ENCODE data around the gene AGT. TPM values are rescaled to one million over a fixed set of nuclear protein-coding genes. Genes with fewer than 3 reads are reported as not detected.
"Not testable (repeated sequence)": the region's sequence is repeated elsewhere in the genome, so short reads cannot be mapped to it uniquely, and the experiment has no call there.

AGT gene
- total RNA-seq, 4 donors from 2014 or later: 5.0 to 16.0 (median 8.4) TPM

DNA sequence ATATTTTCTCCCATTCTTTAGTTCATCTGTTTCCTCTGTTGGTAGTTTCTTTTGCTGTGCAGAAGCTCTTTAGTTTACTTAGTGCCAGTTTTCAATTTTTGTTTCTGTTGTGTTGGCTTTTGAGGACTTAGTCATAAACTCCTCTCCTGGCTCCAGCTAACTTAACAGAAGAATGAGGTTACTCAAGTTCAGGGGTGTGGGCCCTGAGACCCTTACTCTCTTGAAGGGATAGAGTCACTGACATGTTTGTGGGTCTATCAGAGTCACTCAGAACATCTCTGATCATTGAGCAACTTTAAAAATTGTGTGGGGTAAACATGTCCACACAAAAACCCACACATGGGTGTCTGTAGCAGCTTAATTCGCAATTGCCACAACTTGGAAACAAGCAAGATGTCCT, 14.2 kb downstream of the AGT start:
- ATAC-seq: no peak
- H3K4me3 ChIP-seq: no peak overlapping the region
- WGBS, 2 donors (ENCODE audit: low coverage in 1 of 2): 71% methylated on average over 1 of the region's 1 CpG; no CpG with 5 or more reads in 1 of the 2 donors
- H3K9me3 ChIP-seq: no peaks in the 10 kb centered on the region
- TF ChIP-seq POLR2AphosphoS5 (IDR thresholded peaks at IDR 0.05) (no peak), EP300 (IDR thresholded peaks at IDR 0.05) (no peak), POLR2A (IDR thresholded peaks at IDR 0.05) (no peak)
- TF ChIP-seq, protein P1, sequence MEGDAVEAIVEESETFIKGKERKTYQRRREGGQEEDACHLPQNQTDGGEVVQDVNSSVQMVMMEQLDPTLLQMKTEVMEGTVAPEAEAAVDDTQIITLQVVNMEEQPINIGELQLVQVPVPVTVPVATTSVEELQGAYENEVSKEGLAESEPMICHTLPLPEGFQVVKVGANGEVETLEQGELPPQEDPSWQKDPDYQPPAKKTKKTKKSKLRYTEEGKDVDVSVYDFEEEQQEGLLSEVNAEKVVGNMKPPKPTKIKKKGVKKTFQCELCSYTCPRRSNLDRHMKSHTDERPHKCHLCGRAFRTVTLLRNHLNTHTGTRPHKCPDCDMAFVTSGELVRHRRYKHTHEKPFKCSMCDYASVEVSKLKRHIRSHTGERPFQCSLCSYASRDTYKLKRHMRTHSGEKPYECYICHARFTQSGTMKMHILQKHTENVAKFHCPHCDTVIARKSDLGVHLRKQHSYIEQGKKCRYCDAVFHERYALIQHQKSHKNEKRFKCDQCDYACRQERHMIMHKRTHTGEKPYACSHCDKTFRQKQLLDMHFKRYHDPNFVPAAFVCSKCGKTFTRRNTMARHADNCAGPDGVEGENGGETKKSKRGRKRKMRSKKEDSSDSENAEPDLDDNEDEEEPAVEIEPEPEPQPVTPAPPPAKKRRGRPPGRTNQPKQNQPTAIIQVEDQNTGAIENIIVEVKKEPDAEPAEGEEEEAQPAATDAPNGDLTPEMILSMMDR (IDR thresholded peaks at IDR 0.05): no peak
- H3K27me3 ChIP-seq: no peaks in the 10 kb centered on the region
- H3K36me3 ChIP-seq: peaks cover 0 to 3% of the 10 kb centered on the region in 2 donors
- no peaks in the 10 kb centered on the region for H3K4me1 ChIP-seq
- no peak overlapping the region for H3K27ac ChIP-seq

DNA sequence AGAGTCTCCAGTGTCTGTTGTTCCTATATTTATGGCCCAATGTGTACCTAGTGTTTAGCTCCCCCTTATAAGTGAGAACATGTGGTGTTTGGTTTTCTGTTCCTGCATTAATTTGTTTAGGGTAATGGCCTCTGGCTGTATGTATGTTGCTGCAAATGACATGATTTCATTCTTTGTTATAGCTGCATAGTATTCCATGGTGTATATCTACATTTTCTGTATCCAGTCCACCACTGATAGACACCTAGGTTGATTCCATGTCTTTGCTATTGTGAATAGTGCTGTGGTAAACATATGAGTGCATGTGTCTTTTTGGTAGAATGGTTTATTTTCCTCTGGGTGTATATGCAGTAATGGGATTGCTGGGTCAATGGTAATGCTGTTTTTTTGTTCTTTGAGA, 15.0 kb downstream of the AGT start:
- H3K27me3 ChIP-seq, H3K4me1 ChIP-seq, H3K4me3 ChIP-seq, H3K9me3 ChIP-seq, ATAC-seq, H3K27ac ChIP-seq: not testable (repeated sequence)
- H3K36me3 ChIP-seq: peaks cover 0 to 10% of the 10 kb centered on the region in 2 donors

DNA sequence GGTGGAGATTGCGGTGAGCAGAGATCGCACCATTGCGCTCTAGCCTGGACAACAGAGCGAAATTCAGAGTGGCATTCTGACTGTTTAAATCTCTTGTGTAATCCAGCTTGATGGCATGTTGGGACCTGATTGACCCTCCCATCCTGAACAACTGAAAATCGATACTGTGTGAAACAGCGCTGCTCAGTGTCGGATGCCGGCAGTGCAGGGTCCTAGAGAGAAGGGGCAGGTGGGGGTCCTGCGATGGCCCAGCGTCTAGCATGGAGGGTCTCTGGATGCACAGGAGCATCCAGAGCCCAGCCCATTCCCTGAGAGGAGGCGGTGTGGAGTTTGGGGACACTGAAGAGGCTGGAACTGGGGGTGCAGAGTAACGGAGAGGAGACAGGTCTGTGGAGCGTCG, 15.8 kb downstream of the AGT start:
- TF ChIP-seq POLR2AphosphoS5 (IDR thresholded peaks at IDR 0.05) (no peak), POLR2A (IDR thresholded peaks at IDR 0.05) (no peak), EP300 (IDR thresholded peaks at IDR 0.05) (no peak)
- TF ChIP-seq, protein P1 (IDR thresholded peaks at IDR 0.05): no peak
- peaks cover 0 to 19% of the 10 kb centered on the region in 2 donors for H3K36me3 ChIP-seq
- no peak for ATAC-seq
- H3K4me1 ChIP-seq: no peaks in the 10 kb centered on the region
- no peaks in the 10 kb centered on the region for H3K27me3 ChIP-seq
- no peak overlapping the region for H3K27ac ChIP-seq
- WGBS, 2 donors (ENCODE audit: low coverage in 1 of 2): 91 to 100% methylated on average over 5 to 8 of the region's 14 CpGs
- no peak overlapping the region for H3K4me3 ChIP-seq
- H3K9me3 ChIP-seq: no peaks in the 10 kb centered on the region

DNA sequence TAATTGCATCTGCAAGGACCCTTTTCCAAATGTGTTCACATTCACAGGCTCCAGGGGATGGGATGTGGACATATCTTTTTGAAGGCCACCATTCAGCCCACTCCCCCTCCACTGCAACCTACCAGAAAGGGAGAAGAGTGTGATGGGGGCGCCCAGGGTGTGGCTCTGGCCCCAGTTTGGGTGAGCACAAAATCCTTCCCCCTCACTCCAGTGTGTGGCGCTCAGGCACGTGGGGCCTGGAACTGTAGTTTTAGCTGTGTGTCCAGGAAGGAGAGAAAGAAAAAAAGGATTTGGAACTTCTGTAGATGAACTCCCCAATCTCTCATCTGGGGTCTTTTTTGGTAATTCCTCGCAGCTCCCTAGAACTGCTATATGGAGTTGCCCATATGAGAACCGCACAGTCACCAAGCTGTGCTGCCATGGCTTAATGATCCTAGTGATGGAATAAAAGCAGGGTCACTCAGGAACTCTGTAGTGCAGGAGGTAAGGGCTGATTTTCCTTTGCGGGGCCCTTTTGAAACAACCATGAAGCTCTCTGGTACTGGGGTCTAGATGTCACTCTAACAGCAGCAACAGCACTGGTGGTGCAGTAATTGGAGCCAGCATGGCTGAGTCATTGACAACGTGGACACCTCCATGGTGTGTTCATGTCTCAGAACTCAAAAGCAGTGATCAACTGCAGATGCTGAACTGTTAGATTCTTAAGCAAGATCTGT, 17.0 kb downstream of the AGT start:
- H3K27ac ChIP-seq: no peak overlapping the region
- no peaks in the 10 kb centered on the region for H3K9me3 ChIP-seq
- no peak for ATAC-seq
- no peaks in the 10 kb centered on the region for H3K4me1 ChIP-seq
- TF ChIP-seq, protein P1 (IDR thresholded peaks at IDR 0.05): no peak
- no peak for TF ChIP-seq POLR2A (IDR thresholded peaks at IDR 0.05)
- no peak for TF ChIP-seq POLR2AphosphoS5 (IDR thresholded peaks at IDR 0.05)
- no peak for TF ChIP-seq EP300 (IDR thresholded peaks at IDR 0.05)
- H3K27me3 ChIP-seq: no peaks in the 10 kb centered on the region
- peaks cover 0 to 31% of the 10 kb centered on the region in 2 donors for H3K36me3 ChIP-seq
- no peak overlapping the region for H3K4me3 ChIP-seq
- WGBS, 2 donors (ENCODE audit: low coverage in 1 of 2): 50 to 72% methylated on average over 2 to 4 of the region's 7 CpGs

DNA sequence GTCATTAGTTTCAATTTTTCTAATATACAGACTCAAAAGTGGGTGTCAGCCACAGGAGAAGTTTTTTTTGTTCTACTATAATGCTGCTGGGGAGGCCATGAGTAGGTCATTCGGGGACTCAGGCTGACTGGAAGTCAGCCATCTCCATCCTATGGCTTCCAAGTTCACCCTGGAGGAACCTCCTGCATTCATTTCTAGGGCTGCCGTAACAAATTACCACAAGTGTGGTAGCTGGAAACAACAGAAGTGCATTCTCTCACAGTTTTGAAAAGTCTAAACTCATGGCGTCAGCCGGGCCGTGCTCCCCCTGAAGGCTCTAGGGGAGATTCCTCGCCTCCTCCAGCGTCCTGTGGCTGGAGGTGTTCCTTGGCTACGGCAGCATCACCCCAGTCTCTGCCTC, 17.7 kb downstream of the AGT start:
- Histone ChIP-seq H3K4me1 (no peaks in the 10 kb centered on the region), H3K27me3 (no peaks in the 10 kb centered on the region), H3K4me3 (no peak overlapping the region), H3K27ac (no peak overlapping the region), H3K9me3 (no peaks in the 10 kb centered on the region), H3K36me3 (peaks cover 0 to 38% of the 10 kb centered on the region in 2 donors)
- ATAC-seq: no peak
- WGBS, 2 donors (ENCODE audit: low coverage in 1 of 2): 56 to 57% methylated on average over 6 to 8 of the region's 8 CpGs
- TF ChIP-seq EP300 (IDR thresholded peaks at IDR 0.05) (no peak), POLR2AphosphoS5 (IDR thresholded peaks at IDR 0.05) (no peak), POLR2A (IDR thresholded peaks at IDR 0.05) (no peak)
- TF ChIP-seq, protein P1 (IDR thresholded peaks at IDR 0.05): no peak

All from gastroesophageal sphincter (tissue), 4 donors.